ENCODE data around the gene ATP9A. TPM values are rescaled to one million over a fixed set of nuclear protein-coding genes. Genes with fewer than 3 reads are reported as not detected.
A peak's percentile ranks its signal among the peaks of the same experiment; 100 is the strongest.

ATP9A gene
- total and polyA plus RNA-seq, 2 of the 4 experiments (the other 2 are of a cell fraction) = 10.6 to 22.4 TPM

GRCh38 chr20:51574248-51575033 is 193.7 kb downstream of the ATP9A start (continued):
- TF ChIP-seq CEBPB (IDR thresholded peaks at IDR 0.05; ENCODE audit: low read depth, low read length) = no peak

- ChIA-PET POLR2A (ENCODE audit: unreplicated experiment) (interaction anchor here (0.7 kb wide), 1 partner anchor 12 kb away, joined by 3 read pairs; no protein-coding TSS in a partner anchor), CTCF (no interaction called here)
- ATAC-seq (ENCODE audit: low read depth) = no peak
- WGBS, 2 experiments (ENCODE audit: extremely low coverage in 2 of 2, insufficient read length in 1 of 2) = 58% methylated on average over 2 of the region's 8 CpGs; no CpG with 5 or more reads in 1 of the 2 experiments
- Histone ChIP-seq H2AFZ (replicated peaks; ENCODE audit: low read length, poor library complexity) (no peak overlapping the region), H4K5ac (ENCODE audit: low read depth, low read length) (no peak overlapping the region), H4K8ac (ENCODE audit: low read depth in 2 of 2, low read length in 2 of 2) (no peak overlapping the region), H3K9me1 (ENCODE audit: insufficient read depth, low read length) (0 out of 2 replicates have a peak, but pooled peaks cover 3% of the 10 kb centered on the region), H2AK9ac (replicated peaks; ENCODE audit: low read depth, low read length, poor library complexity) (no peak overlapping the region), H3K36me3 (ENCODE audit: control insufficient read depth, insufficient read depth, low read length) (no peaks in the 10 kb centered on the region), H3K23ac (ENCODE audit: low read depth, low read length) (0 out of 2 replicates have a peak overlapping the region, but pooled peaks have one; percentile 4), H2AK5ac (ENCODE audit: low read depth, low read length) (no peak overlapping the region), H3K4me3 (ENCODE audit: insufficient read depth, low read depth, low read length) (no peak overlapping the region), H3K4me1 (ENCODE audit: control insufficient read depth, insufficient read depth, low read length) (peaks cover 4% of the 10 kb centered on the region; the same call in 1 of the 2 replicates), H2BK15ac (ENCODE audit: low read depth, low read length) (no peak overlapping the region), H3K27ac (ENCODE audit: insufficient read depth, low read length) (no peak overlapping the region), H3K14ac (replicated peaks; ENCODE audit: low read depth, low read length) (no peak overlapping the region), H3K56ac (ENCODE audit: extremely low read depth, insufficient read depth, low read length) (no peak overlapping the region), H3K9me3 (ENCODE audit: control insufficient read depth, insufficient read depth, low read length) (peaks cover 5% of the 10 kb centered on the region), H2BK5ac (ENCODE audit: low read depth, low read length, poor library complexity, severe bottlenecking) (no peak overlapping the region), H3K9ac (ENCODE audit: low read depth, low read length) (no peak overlapping the region), H3K79me1 (ENCODE audit: low read depth in 1 of 2, low read length in 2 of 2) (no peaks in the 10 kb centered on the region), H3K18ac (ENCODE audit: low read depth, low read length) (no peak overlapping the region), H3K4ac (ENCODE audit: low read depth, low read length) (no peak overlapping the region), H4K91ac (ENCODE audit: insufficient read depth, low read depth, low read length) (no peak overlapping the region), H3K27me3 (ENCODE audit: control insufficient read depth, insufficient read depth, low read length) (no peaks in the 10 kb centered on the region; the same call in 1 of the 2 replicates), H2BK20ac (ENCODE audit: low read depth, low read length) (no peak overlapping the region), H3K4me2 (ENCODE audit: low read depth, low read length) (no peak overlapping the region), H4K20me1 (ENCODE audit: insufficient read depth, low read length) (no peaks in the 10 kb centered on the region), H2BK120ac (ENCODE audit: low read depth, low read length) (no peak overlapping the region)
- BruUV-seq (replicated peaks) = no TSS peak
- dilution Hi-C loops (cut with HindIII; ENCODE audit: low sequenced_read_pairs, unreplicated experiment) (no loop called here), intact Hi-C loops (cut with micrococcal nuclease) (no loop called here), in situ Hi-C loops (cut with MboI; ENCODE audit: low sequenced_read_pairs) (no loop called here)
- no peak for DNase-seq
- no peak for TF ChIP-seq MXI1 (IDR thresholded peaks at IDR 0.05; ENCODE audit: borderline replicate concordance, low read depth, low read length)
- TF ChIP-seq NFE2L2 (IDR thresholded peaks at IDR 0.05; ENCODE audit: low read depth, low read length) = no peak
- no peak for TF ChIP-seq RFX5 (IDR thresholded peaks at IDR 0.05; ENCODE audit: low read depth, low read length)
- no peak for TF ChIP-seq FOS (IDR thresholded peaks at IDR 0.05; ENCODE audit: low read depth, low read length)
- no peak for TF ChIP-seq CEBPB (IDR thresholded peaks at IDR 0.05; ENCODE audit: low read depth, low read length)
- TF ChIP-seq USF2 (IDR thresholded peaks at IDR 0.05; ENCODE audit: low read depth, low read length) = no peak
- TF ChIP-seq ELK1 (IDR thresholded peaks at IDR 0.05; ENCODE audit: borderline replicate concordance, low read depth, low read length) = no peak
- no peak for TF ChIP-seq CTCF (conservative IDR thresholded peaks at IDR 0.05; ENCODE audit: low read depth, low read length)
- no peak for TF ChIP-seq RAD21 (IDR thresholded peaks at IDR 0.05; ENCODE audit: low read length)
- no peak for TF ChIP-seq MAFK (IDR thresholded peaks at IDR 0.05; ENCODE audit: low read depth, low read length)
- TF ChIP-seq BHLHE40 (IDR thresholded peaks at IDR 0.05; ENCODE audit: low read depth, low read length) = no peak
Measured at GRCh38 chr20:51573576-51574243, 194.5 kb downstream of the ATP9A start.
